Parathyroid adenoma (tissue), 2 donors: ENCODE data around the gene SMCO2.

Source experiments
- H2AFZ ChIP-seq: fragments of 300-600 bp; sonication (generic); one replicate; pipeline ENCODE4 v1.7.0; 2017; ENCODE audit warnings: antibody characterized with exemption, mild to moderate bottlenecking
- H3K27ac ChIP-seq: fragments of 300-600 bp; sonication (generic); one replicate; pipeline ENCODE4 v1.7.0; 2017
- H3K27me3 ChIP-seq: fragments of 300-600 bp; sonication (generic); one replicate; pipeline ENCODE4 v1.7.0; 2017; ENCODE audit warnings: low read length; ENCODE audit not compliant: control insufficient read depth, insufficient read depth
- H3K36me3 ChIP-seq: fragments of 300-600 bp; sonication (generic); one replicate; pipeline ENCODE4 v1.7.0; 2017; ENCODE audit warnings: low read length; ENCODE audit not compliant: control insufficient read depth, insufficient read depth
- H3K4me1 ChIP-seq: fragments of 300-600 bp; sonication (generic); one replicate; pipeline ENCODE4 v1.7.0; 2017; ENCODE audit warnings: control low read depth
- H3K4me2 ChIP-seq: fragments of 300-600 bp; sonication (generic); one replicate; pipeline ENCODE4 v1.7.0; 2017; ENCODE audit warnings: low read length
- H3K4me3 ChIP-seq: fragments of 300-600 bp; sonication (generic); one replicate; pipeline ENCODE4 v1.7.0; 2017; ENCODE audit warnings: low read depth, low read length
- H3K79me2 ChIP-seq: fragments of 300-600 bp; sonication (generic); one replicate; pipeline ENCODE4 v1.7.0; 2017; ENCODE audit warnings: control low read depth
- H3K9ac ChIP-seq: fragments of 300-600 bp; sonication (generic); one replicate; pipeline ENCODE4 v1.7.0; 2017; ENCODE audit warnings: mild to moderate bottlenecking
- H3K9me3 ChIP-seq: fragments of 300-600 bp; sonication (generic); one replicate; pipeline ENCODE4 v1.7.0; 2017; ENCODE audit warnings: low read length; ENCODE audit not compliant: control insufficient read depth
- TF ChIP-seq, protein P1 (sequence below): fragments of 300-600 bp; sonication (generic); IDR thresholded peaks from one replicate; pipeline ENCODE4 v1.7.0; 2017; ENCODE audit warnings: antibody characterized with exemption, mild to moderate bottlenecking
- donor health status: primary hyperparathyroidism.

Gene SMCO2

DNA sequence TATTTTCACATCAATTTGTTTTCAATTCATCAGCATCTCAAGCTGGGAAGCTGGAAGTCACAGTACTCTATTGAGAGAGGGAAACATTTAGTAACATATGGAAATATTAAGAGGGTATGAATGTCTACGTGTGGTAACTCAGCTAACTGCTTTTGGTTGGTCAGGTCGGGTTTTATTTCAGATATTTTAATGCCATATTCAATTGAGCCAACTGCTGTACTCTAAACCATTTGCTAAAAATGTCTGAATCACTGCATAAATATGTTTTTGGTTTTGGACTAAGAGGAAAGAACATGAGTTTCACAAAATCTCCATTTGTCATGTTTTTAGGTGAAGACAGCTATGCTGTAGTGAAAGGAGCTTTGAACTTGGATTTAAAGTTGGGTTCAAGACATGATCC lies 58.6 kb downstream of the SMCO2 start:
- Histone ChIP-seq H3K4me2 (no peak overlapping the region), H3K4me3 (no peak overlapping the region), H3K27ac (no peak overlapping the region), H3K9me3 (no peaks in the 10 kb centered on the region), H3K36me3 (no peaks in the 10 kb centered on the region), H3K27me3 (no peaks in the 10 kb centered on the region), H3K79me2 (no peaks in the 10 kb centered on the region), H3K4me1 (no peaks in the 10 kb centered on the region), H2AFZ (no peak overlapping the region), H3K9ac (no peak overlapping the region)
- TF ChIP-seq, protein P1, sequence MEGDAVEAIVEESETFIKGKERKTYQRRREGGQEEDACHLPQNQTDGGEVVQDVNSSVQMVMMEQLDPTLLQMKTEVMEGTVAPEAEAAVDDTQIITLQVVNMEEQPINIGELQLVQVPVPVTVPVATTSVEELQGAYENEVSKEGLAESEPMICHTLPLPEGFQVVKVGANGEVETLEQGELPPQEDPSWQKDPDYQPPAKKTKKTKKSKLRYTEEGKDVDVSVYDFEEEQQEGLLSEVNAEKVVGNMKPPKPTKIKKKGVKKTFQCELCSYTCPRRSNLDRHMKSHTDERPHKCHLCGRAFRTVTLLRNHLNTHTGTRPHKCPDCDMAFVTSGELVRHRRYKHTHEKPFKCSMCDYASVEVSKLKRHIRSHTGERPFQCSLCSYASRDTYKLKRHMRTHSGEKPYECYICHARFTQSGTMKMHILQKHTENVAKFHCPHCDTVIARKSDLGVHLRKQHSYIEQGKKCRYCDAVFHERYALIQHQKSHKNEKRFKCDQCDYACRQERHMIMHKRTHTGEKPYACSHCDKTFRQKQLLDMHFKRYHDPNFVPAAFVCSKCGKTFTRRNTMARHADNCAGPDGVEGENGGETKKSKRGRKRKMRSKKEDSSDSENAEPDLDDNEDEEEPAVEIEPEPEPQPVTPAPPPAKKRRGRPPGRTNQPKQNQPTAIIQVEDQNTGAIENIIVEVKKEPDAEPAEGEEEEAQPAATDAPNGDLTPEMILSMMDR: no peak

- TF ChIP-seq, protein P1: no peak
- Histone ChIP-seq H3K4me1 (no peaks in the 10 kb centered on the region), H2AFZ (no peak overlapping the region), H3K27me3 (no peaks in the 10 kb centered on the region), H3K9me3 (no peaks in the 10 kb centered on the region), H3K27ac (no peak overlapping the region), H3K36me3 (no peaks in the 10 kb centered on the region), H3K4me3 (no peak overlapping the region), H3K79me2 (no peaks in the 10 kb centered on the region), H3K4me2 (no peak overlapping the region), H3K9ac (no peak overlapping the region)
These were observed 59.2 kb downstream of the SMCO2 start for GRCh38 chr12:27505761-27506160.

- Histone ChIP-seq H3K27ac (no peak overlapping the region), H3K27me3 (no peaks in the 10 kb centered on the region), H3K4me2 (no peak overlapping the region), H3K4me1 (no peaks in the 10 kb centered on the region), H3K36me3 (no peaks in the 10 kb centered on the region), H3K9me3 (no peaks in the 10 kb centered on the region), H3K79me2 (no peaks in the 10 kb centered on the region), H3K4me3 (no peak overlapping the region), H2AFZ (no peak overlapping the region), H3K9ac (no peak overlapping the region)
- TF ChIP-seq, protein P1: no peak
These were observed 60.2 kb downstream of the SMCO2 start for GRCh38 chr12:27506645-27507189.

DNA sequence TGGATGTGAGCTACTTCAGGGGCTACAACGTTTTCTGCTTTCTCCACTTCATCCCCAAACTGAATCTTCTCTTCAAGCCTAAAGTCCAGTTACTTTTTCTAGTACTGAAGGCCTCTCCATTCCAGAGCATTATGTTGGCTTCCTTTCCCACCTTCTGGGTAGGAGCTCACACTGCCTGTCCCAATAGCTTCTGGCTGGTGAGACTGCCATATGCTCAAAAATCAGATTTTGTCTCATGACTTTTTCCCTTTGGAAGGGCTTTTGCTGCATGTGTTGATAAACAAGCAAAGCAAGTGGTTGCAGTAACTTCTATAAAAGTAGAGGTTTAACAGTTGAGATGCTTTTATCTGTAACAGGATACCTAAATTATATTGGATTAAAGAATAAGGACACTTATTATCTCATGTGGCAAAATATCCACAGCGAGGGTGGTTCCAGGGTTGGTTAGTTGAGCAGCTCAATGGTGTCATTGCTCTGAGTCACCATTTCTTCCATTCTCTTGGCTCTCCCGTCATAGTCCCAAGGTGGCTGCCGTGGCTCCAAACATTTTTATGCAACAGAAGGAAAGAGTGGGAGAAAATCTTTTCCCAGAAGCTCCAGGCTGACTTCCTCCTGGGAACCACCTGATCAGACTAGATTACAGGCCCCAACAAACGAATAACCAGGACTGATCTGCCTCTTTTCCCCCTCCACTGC lies 62.3 kb downstream of the SMCO2 start:
- no peak overlapping the region for H3K4me2 ChIP-seq
- H3K27me3 ChIP-seq: no peaks in the 10 kb centered on the region
- no peaks in the 10 kb centered on the region for H3K9me3 ChIP-seq
- H3K4me3 ChIP-seq: no peak overlapping the region
- H3K9ac ChIP-seq: no peak overlapping the region
- no peak overlapping the region for H2AFZ ChIP-seq
- no peaks in the 10 kb centered on the region for H3K36me3 ChIP-seq
- no peaks in the 10 kb centered on the region for H3K79me2 ChIP-seq
- no peaks in the 10 kb centered on the region for H3K4me1 ChIP-seq
- no peak overlapping the region for H3K27ac ChIP-seq
- TF ChIP-seq, protein P1: no peak
